Stimulated activated CD4-positive, alpha-beta T cell treated with anti-CD3 and anti-CD28 coated beads, Interleukin-2, amount 100 ng/mL, for 48 hours (primary cell): ENCODE measurements around the gene SMC1B.

ENCODE experiments used
- DNase-seq, 2 donors: peaks; one replicate each; pipeline ENCODE4 v3.0.0-alpha.2; 2020

SMC1B gene

DNA sequence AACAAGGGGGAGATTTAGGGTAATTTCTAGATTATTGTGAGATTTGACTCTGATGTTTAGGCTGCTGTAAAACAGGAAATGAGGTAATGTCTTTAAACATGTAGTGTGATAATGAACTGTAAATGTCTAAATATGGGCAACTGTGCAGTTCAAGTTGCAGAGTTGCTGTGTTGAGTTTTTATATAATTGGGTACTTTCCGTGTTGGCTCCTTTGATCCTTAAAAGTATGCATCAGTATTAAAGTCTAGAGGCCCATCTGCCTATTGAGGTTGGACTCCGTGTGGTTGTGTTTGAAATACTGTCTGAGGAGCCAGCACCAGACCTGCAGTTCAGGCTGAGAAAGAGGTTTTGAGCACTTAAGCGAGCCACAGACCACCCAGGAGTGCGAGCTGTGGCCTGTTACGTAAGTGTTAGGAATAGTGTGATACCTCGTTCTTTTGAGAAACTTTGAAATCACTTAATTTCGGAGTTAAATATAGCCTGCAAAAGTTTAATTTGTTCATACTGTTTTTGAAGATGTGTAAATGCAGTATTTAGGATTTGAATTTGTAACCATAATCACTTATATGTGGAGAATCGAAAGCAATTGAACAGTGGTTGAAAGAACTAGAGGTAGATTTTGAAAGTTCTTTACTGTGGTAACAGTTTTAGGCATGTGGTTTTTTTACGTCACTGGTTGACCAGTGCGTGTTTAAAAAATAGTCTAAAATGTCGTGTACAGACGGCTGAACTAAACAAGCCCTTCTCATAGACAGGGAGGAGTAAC lies 94.7 kb downstream of the SMC1B start:
- DNase-seq, result no peak

DNA sequence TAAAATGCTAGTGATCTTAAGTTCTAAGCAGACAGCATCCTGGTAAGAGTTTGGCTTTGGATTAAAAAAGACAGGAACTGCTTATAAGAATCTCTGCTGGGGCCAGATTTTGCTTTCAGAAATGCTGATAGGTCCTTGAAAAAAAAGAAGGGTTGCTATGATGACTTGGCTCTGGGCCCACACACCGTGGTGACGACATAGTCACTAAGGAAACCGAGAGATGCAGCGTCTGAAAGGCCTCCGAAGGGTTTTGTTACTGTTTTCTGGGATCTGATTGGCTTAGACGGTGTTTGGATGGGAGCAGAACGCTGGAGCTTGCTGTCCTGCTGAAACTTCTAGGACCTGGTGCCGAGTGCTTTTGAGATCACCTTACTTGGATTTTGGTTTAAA lies 95.2 kb downstream of the SMC1B start:
- DNase-seq, result peak; percentile 72

DNA sequence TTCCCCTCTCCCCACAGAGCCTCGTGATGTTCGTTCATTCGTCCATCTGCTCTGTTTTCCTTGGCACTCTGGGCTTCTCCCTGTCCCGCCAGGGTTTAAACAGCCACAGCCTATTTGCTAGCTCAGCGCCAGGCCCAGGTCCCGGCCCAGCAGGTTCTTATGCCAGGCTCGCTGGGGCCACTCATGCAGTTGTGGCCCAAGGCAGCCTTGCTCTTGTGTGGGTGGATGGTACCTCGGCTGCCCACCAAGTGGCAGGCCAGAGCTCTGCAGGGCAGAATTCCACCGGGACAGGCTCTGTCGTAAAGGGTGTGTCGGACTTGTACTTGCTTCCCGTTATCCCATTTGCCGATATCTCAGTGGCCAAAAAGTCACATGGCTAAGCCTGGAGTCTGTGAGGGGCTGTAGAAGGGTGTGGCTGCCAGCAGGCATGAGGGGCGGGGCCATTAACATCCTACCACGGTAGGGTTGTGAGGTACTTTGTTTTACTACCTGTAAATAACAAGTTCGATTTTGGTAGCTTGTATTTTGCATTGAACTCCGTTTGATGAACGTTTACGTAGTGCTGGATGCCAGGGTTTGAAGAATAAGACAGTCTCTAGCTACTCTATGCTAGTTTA lies 95.7 kb downstream of the SMC1B start:
- DNase-seq, result no peak

DNA sequence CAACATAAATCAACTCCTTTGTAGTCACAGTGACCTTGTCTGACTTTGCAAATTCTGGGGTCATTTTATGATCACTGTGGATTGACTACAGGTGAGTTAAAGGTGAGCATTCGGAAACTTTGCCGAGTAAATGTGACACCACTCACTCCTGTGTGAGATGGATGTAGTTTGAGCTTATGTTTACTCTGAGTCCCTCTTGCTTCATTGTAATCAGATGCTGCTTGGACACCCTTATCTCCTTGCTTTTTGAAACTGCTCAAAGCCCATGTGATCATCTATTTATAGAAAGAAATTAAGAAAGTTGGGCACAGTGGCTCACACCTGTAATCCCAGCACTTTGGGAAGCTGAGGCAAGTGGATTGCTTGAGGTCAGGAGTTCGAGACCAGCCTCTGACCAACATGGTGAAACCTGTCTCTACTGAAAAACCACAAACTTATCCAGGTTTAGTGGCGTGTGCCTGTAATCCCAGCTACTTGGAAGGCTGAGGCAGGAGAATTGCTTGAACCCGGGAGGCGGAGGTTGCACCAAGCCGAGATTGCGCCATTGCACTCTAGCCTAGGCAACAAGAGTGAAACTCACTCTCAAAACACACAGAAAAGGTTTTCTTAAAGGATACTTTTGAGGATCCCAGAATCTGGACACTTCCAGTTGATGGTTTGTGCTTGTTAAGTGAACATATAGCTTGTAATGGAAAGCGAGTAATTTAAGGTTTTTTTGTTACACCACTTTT lies 96.4 kb downstream of the SMC1B start:
- no peak for DNase-seq

DNA sequence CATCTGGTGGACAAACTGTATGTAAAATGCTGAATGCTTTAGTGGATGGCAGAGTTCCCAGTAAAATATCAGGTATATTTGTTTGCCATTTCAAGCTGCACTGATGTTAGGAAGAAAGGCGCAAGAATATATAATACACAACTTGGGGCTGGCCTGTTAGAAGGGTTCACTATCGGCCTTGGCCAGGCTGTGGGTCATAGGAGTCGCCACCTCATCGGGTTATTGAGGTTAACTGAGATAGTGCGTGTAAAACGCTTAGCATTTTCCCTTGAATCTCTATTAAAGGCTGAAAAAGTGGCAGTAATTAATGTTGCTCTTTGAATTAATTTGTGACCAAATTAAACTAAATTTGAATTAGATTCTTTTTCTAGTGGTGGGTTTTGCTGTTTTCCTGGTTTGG lies 98.6 kb downstream of the SMC1B start:
- DNase-seq, result no peak

DNA sequence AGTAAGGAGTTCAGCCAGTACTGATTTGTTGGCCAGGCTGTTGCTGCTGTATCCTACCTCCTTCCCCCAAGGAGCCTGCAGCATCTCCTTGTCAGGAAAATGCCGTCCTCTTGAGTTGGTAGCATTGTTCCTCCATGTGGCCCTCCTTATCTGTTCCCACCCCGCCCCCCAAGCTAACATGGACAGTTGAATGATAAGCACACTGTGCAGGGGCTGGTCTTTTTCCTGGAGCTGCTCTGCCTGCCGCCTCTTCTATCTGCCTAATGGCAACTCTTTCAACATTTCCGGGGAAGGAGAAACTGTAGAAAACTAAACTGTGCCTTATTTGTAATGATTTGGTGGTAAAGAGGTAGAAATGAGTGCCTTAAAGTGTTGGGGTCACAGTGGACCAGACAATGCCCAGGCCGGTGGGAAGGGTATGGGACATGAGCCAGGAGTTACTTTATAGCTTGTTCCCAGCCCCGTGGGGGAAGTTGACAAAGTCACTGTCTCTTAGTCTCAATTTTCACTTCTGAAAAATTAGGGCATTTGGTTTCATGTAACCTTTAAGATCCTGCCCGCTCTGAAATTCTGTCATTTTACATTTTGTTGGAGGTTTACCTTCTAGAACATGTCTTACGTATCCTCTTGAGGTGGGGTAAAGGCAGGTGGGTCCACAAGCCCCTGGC lies 99.2 kb downstream of the SMC1B start:
- no peak for DNase-seq

DNA sequence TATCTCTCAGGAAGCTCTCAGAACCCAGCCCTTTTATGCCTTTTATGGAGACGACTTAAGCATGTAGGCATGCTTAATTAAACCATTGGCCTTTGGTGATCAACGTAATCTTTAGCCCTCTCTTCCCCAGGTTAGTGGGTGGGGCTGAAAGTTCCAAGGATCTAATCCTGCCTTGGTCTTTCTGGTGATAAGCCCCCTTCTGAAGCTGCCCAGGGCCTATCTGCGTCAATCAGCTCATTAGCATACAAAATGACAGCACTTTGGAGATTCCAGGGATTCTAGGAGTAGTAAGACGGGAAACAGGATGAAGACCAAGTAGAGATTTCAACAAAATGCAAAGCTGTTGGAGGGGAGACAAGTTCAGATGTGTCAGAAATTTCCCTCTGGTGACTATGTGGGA lies 100.5 kb downstream of the SMC1B start:
- no peak for DNase-seq

DNA sequence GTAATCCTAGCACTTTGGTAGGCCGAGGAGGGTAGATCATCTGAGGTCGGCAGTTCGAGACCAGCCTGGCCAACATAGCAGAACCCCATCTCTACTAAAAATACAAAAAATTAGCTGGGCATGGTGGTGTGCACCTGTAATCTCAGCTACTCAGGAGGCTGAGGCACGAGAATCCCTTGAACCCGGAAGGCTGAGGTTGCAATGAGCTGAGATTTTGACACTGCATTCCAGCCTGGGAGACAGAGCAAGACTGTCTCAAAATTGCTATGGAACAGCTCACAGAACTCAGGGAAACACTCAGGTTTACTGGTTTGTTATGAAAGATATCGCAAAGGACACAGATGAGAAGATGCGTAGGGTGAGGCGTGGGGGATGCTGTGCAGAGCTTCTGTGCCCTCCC lies 101.0 kb downstream of the SMC1B start:
- DNase-seq, result no peak

DNA sequence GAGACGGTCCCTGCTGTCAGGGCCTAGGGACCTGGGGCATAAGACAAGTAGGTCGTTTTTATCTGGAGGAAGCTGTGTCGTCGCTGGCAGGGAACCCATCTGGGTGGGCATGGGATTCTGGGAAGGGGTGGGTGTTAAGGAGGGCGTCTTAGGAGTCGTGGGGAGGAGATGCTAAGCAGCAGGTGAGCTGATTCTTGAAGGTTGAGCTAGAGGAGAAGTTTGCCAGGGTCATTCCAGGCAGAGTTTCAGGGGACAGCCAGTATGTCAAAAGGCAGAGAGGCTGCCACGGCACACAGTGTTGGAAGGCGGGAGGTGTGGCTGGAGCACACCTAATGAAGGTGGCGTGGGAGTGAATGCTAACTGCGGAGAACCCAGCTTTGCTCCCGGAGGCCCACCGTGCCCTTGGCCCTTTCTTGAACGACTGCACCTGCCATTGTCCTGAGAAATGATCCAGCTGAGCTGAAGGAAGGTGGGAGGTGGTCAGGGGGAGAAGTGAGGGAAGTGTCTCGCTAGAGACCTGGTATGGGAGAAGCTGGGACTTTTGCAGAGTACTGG lies 102.3 kb downstream of the SMC1B start:
- DNase-seq, result no peak

DNA sequence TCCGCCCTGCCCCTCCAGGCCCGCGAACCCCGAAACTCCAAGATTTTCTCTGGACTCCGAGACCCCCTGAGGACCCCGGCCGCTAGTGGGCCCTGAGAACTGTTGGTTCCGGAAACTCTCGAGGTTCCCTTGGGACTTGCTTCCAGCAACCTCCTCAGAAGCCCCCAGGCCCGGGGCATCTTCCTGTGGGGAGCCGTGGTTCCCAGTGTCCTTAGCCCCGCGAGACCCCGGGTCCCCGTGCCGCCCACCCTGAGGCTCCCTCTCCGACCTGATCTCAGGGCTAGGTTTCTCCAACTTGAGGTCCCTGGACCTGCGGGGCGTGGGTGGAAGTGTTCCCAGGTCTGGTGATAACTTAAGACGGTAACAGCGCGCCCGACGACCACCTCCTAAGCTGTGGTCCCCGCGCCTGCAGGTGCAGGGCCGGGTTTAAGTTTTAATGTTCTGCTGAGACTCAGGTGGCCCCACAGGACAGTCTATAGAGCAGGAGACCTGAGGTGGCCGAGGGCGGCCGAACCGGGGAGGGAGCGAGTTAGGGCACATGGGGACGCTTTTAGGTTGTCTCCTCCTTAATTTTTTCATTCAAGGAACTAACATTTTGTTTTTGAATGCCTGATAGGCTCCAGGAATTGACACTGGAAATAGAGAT lies 102.9 kb downstream of the SMC1B start:
- DNase-seq, result no peak

DNA sequence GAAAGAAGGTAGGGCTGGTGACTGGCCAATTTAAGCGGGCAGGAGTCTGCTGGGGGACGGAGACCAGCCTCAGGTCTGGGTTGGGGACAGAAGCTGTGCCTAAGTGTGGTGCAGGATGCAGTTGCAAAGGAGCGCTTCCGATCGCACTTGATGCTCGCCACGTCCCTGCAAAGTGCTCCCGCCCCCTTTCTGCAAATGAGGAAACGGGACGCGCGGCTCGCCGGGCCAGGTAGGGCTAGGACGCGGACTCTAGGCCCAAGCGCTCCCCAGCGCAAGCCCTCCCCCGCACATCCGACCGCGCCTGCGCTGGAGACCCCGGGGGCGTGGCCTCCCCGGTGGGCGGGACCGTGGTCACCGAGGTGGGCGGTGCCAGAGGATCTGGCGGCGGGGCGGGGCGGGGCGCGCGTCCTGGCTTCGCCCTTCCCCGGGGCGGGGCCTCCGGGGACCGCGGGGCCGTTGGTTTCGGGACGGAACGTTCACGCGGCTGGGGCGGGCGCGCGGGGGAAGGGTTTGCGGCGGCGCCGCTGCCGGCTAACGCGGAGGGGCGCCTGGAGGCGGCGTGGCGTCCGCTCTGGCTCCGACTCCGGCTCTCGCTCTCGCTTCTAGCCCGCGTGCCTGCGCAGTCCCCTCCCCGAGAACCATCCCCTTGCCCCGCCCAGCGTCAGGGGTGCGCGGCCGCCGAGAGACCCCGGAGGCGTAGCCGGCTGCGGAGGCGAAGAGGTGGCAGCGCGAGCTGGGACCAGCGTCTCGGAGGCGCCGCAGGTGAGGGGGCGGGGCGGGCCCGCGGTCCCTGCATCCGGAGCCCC lies 103.8 kb downstream of the SMC1B start, which contains the start of gene FAM118A:
TSS of gene FAM118A (plus strand) at position 513 of the 806 bp plus-strand sequence. CDS start 12,446 bp downstream, outside the sequence.
- peak; percentile 99 to 100 for DNase-seq

DNA sequence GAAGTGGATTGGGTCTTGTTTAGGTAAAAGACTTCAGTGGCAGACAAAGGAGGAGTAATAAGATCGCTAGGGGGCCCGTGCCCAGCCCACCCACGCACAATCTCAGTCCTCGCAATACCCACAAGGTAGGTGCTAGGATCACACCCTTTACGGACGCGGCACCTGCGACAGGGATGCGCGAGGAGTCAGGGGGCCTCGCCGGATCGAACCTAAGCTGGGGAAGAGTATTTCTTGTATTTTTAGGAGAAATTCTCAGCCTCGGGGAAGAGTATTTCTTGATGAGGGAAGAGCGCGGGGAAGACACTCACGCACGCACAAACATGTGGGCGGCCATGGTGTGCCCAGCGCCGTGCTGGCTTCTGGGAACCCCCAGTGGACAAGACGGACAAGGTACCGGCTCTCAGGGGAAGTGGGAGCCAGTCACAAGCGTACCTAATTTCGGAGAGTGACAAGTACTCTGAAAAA lies 104.4 kb downstream of the SMC1B start:
- DNase-seq, result peak; percentile 21 to 24

DNA sequence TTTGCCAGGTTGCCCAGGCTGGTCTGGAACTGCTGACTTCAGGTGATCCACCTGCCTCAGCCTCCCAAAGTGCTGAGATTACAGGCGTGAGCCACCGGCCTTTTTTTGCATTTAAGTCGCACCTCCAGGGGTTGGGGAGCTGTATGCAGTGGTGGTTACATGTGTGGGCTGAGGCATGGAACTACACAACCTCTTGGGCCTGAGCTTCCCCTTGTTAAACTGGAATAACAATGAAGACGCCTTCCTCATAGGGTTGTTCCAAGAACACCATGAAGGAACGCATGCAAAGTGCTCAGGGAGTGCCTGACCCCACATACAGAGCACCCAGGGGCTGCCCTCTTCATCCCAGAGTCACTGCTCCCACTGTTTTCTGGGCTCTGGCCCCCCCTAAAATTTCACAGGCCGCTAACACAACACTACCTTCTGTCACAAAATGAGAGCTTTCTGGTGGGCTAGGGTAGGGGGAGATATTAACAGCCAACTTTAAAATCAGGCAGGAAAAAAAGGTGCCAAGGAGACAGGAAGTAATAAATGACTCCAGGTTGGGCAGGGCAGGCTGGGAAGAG lies 104.9 kb downstream of the SMC1B start:
- DNase-seq, result no peak

DNA sequence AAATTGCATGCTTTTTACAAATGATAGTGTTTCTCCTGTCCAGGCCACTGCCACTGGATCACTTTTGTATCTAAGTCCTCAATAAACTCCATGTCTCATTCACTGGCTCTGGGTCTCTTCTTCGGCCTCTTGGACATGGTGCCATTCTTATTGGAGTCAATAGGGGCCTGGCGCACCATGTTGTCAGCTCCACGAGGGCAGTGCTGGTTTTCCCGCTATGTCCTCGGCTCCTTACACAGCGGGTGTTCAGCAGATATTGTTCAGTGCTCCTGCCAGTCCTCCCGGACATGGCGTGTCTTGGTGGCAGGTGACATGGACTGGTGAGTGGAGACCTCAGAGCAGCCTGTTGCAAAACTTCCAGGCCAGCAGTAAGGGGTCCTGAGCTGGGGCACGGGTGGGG lies 107.3 kb downstream of the SMC1B start:
- DNase-seq, result no peak

DNA sequence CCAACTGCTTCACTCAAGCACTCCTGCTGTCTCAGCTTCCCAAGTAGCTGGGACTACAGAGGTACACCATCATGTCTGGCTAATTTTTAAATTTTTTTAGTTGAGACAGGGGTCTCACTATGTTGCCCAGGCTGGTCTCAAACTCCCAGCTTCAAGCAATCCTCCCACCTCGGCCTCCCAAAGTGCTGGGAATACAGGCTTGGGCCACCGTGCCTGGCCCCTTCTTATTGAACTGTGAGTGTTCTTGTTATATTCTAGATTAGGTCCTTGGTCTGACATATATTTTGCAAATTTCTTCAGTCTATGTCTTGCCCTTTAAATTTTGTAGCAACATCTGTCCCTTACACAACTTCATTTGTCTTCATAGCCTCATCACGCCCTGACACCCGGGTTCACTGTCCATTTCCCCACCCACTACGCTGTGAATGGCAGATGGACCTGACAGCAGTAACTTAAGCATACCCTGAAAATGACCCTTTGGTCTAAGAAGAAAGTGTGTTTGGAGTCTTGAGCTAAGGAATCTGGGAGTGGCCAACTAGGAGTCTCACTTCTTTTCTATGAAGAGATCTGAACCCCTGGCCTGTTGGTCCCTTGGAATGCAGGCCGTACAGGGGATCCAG lies 107.8 kb downstream of the SMC1B start:
- DNase-seq, result no peak

DNA sequence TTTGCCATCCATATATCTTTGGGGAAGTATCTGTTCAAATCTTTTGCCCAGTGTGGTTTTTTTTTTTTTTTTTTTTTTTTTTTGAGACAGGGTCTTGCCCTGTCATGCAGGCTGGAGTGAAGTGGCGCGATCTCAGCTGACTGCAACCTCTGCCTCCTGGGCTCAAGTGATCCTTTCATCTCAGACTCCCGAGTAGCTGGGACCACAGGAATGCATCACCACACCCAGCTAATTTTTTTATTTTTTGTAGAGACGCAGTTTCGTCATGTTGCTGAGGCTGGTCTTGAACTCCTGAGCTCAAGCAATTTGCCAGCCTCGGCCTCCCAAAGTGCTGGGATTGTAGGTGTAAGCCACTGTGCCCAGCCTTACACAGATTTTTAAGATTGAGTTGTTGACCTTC lies 108.4 kb downstream of the SMC1B start:
- DNase-seq, result no peak

DNA sequence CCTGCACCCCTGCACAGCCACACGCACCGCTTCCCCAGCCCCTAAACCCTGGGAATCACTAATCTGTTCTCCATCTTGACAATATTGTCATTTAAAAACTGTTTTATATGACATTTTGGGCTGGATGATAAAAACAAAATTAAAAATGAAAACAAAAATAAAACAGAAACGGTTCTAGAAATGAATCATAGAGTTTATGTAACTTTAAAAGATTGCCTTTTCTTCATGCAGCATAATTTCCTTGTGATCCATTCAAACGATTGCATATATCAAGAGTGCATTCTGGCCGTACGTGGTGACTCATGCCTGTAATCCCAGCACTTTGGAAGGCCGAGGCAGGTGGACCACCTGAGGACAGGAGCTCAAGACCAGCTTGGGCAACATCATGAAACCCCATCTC lies 110.2 kb downstream of the SMC1B start:
- no peak for DNase-seq

DNA sequence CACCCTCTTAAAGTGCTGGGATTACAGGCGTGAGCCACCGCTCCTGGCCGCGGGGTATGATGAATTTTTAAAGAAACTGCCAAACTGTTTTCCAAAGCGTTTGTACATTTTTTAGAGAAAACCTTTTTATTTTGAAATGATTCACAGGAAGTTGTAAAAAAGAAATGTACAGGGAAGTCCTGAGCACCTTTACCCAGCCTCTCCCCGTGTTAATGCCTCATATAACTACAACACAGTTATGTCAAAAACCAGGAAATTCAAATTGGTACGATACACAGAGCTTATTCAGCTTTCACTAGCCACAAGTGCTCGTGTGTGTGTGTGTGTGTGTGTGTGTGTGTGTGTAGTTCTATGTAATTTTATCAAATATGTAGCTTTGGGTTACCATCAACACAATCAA lies 110.6 kb downstream of the SMC1B start:
- no peak for DNase-seq

DNA sequence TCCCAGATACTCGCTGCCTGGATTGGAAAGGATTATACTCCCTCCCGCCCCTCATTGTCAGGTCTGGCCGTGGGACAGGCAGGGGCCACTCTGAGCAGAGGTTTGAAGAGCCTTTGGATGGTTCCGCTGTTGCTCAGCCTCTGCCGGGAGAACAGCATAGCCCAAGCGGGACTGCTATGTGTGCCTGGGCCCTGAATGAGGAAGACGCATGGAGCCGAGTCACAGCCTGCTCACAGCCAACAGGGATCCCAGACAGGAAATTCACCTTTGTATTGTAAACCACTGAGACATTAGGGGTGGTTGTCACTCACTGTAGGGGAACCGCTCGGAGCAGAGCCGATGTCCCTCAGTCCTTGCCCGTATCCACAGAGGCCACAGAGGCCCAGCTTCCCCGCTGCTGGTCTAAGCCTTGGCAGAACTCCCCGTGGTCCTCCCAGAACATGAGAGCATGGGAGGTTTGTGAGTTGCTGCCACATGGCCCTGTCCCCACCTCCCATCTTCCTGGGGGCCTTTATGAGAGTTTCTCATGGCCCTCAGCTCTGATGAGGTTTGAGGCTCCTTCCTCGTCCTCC lies 114.4 kb downstream of the SMC1B start:
- no peak for DNase-seq

DNA sequence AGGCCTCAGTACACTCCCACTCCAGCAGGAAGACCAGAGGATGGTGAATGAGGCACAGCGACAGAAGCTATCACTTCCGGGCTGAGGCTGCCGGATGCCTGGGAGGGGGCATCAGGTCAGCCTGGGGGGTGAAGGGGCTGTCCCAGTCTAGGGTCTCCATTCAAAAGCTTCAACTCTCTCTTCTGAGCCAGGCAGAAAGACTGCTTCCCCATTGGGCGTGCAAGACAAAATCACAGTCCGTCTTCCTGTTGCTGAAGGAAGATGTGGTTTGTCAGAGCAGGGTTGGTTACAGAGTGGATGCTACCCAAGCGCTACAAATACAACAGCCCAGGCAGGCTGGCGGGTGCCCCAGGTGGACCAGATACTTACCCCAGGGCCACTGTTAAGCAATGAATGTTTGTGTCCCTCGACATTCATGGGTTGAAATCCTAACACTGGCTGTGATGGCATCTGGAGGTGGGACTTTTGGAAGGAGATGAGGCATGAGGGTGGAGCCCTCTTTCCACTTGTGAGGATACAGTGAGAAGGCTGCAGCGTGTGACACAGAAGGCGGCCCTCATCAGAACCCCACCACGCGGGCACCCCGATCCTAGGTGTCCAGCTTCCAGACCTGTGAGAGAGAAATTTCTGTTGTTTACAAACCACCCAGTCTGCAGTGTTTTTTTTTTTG lies 116.6 kb downstream of the SMC1B start:
- no peak for DNase-seq
